MG63 (cell line): ENCODE results near the gene CFAP299. TPM values are rescaled to one million over a fixed set of nuclear protein-coding genes. Genes with fewer than 3 reads are reported as not detected.

Experiments
- DNase-seq: peaks from one replicate; pipeline ENCODE4 v3.0.0-alpha.2; 2020
- H3K27me3 ChIP-seq: fragments of 250-450 bp; sonication (Bioruptor Pico); 2 replicates; pipeline ENCODE4 v1.5.1; 2020; ENCODE audit warnings: mild to moderate bottlenecking, moderate library complexity
- H3K36me3 ChIP-seq: fragments of 250-450 bp; sonication (Bioruptor Pico); 2 replicates; pipeline ENCODE4 v1.5.1; 2020; ENCODE audit warnings: mild to moderate bottlenecking, moderate library complexity
- H3K4me3 ChIP-seq: fragments of 250-450 bp; sonication (Bioruptor Pico); 2 replicates; pipeline ENCODE4 v1.5.1; 2020; ENCODE audit warnings: mild to moderate bottlenecking, moderate library complexity
- H3K9me3 ChIP-seq: fragments of 250-450 bp; sonication (Bioruptor Pico); 2 replicates; pipeline ENCODE4 v1.5.1; 2020; ENCODE audit warnings: mild to moderate bottlenecking, moderate library complexity
- total RNA-seq: library from RNA; depleted of rRNA; stranded (reverse); fragments of >200 nt; shearing (Covaris generic); gene quantifications from 2 replicates; pipeline ENCODE4 v1.2.3, GENCODE V29; 2014; ENCODE audit warnings: low replicate concordance; rRNA removed

Gene CFAP299
- total RNA-seq, 1 experiment from 2014 or later = 0.76 TPM

DNA sequence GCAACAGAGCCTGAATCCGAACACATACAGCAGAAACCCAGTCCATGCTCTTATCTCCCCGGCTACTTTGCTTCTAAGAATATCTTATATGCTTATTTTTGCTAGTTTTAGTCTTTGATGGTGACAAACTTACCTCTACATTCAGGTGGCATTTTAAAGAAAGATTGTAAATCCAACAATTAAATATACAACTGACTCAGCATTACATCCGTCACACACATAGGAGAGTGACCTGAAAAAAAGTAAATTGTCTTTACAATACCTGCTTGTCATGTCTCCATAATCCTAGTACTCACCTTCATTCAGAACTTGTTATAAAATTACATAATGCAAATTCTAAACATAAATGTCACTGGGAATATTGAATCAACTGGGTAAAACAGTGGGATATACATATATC lies 664.4 kb downstream of the CFAP299 start:
- Histone ChIP-seq H3K4me3 (no peak overlapping the region), H3K9me3 (no peaks in the 10 kb centered on the region), H3K27me3 (no peaks in the 10 kb centered on the region), H3K36me3 (no peaks in the 10 kb centered on the region)
- no peak for DNase-seq

DNA sequence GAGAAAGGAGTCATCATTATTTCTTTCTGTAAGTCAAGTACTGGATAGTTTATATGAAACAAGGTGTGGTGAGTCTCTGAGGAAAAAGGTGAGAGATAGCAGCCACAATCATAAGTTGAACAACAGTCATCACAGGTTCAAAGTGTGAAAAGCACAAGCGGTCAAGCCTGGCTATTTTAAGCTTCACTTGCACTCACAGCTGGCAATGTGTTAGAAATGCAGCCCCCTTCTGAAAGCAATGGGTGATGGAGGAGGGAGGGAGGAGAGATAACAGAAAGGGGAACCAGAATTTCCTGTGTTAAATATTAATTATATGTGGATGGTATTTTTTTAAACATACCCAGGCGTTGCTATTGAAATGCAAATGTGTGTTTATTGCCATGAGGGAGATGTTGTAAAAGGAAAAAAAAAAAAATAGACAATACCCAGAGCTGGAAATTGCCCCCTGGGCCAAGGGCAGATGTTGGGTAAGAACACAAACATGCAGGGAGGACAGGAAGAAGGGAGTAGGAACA lies 668.1 kb downstream of the CFAP299 start:
- H3K27me3 ChIP-seq = no peaks in the 10 kb centered on the region
- H3K9me3 ChIP-seq = no peaks in the 10 kb centered on the region

DNA sequence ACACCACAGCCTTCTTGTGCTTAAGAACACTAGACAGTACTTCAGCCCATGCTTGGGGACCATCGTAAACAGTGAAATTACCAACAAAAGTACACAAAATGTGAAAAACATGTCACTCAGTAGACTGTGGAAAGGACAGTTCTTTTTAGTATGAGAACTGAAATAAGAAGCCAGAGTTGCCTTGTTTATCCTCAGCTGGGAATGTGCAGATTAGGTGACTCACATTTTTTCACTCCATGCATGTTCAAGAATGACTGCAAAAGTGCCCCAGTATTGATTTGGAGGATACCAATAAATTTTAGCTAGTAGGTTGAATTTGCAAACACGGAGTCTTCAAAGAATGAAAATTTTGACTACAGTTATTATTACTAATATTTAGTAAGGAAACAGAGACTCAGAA lies 671.9 kb downstream of the CFAP299 start:
- no peaks in the 10 kb centered on the region for H3K27me3 ChIP-seq
- H3K36me3 ChIP-seq = no peaks in the 10 kb centered on the region
- DNase-seq = no peak
- no peak overlapping the region for H3K4me3 ChIP-seq
- H3K9me3 ChIP-seq = no peaks in the 10 kb centered on the region

More for the DNA sequence above, 668.1 kb downstream of the CFAP299 start:
- DNase-seq = no peak
- H3K36me3 ChIP-seq = no peaks in the 10 kb centered on the region
- H3K4me3 ChIP-seq = no peak overlapping the region

Other genes with a start within 250 kb of the CFAP299 start
- gene PRDM8, start 138.2 kb upstream of the CFAP299 start, total RNA-seq = 0.49 and 3.6 TPM in 2 replicates
- gene FGF5, start 69.1 kb upstream of the CFAP299 start, total RNA-seq = 19.4 and 20.8 TPM in 2 replicates